ENCODE measurements around the gene IQGAP2. TPM values are rescaled to one million over a fixed set of nuclear protein-coding genes. Genes with fewer than 3 reads are reported as not detected.
"Not testable (repeated sequence)": the region's sequence is repeated elsewhere in the genome, so short reads cannot be mapped to it uniquely, and the experiment has no call there.

Gene IQGAP2, protein sequence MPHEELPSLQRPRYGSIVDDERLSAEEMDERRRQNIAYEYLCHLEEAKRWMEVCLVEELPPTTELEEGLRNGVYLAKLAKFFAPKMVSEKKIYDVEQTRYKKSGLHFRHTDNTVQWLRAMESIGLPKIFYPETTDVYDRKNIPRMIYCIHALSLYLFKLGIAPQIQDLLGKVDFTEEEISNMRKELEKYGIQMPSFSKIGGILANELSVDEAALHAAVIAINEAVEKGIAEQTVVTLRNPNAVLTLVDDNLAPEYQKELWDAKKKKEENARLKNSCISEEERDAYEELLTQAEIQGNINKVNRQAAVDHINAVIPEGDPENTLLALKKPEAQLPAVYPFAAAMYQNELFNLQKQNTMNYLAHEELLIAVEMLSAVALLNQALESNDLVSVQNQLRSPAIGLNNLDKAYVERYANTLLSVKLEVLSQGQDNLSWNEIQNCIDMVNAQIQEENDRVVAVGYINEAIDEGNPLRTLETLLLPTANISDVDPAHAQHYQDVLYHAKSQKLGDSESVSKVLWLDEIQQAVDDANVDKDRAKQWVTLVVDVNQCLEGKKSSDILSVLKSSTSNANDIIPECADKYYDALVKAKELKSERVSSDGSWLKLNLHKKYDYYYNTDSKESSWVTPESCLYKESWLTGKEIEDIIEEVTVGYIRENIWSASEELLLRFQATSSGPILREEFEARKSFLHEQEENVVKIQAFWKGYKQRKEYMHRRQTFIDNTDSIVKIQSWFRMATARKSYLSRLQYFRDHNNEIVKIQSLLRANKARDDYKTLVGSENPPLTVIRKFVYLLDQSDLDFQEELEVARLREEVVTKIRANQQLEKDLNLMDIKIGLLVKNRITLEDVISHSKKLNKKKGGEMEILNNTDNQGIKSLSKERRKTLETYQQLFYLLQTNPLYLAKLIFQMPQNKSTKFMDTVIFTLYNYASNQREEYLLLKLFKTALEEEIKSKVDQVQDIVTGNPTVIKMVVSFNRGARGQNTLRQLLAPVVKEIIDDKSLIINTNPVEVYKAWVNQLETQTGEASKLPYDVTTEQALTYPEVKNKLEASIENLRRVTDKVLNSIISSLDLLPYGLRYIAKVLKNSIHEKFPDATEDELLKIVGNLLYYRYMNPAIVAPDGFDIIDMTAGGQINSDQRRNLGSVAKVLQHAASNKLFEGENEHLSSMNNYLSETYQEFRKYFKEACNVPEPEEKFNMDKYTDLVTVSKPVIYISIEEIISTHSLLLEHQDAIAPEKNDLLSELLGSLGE (N-terminal part only)
- total RNA-seq = 43.5 and 45.4 TPM in 2 replicates

- peak within 1 kb of the TSS; percentile 98 for H3K4me3 Mint-ChIP-seq
- H3K27me3 Mint-ChIP-seq (ENCODE audit: insufficient read depth) = peaks cover 4% of the 10 kb centered on the region
- H3K36me3 Mint-ChIP-seq (ENCODE audit: low read depth) = peaks cover 17% of the 10 kb centered on the region
- H3K9me3 Mint-ChIP-seq = no peaks in the 10 kb centered on the region
- DNase-seq (ENCODE audit: low spot score) = peak; percentile 79
- peaks cover 60% of the 10 kb centered on the region for H3K4me1 Mint-ChIP-seq (ENCODE audit: low read depth)
- intact Hi-C loops (cut with micrococcal nuclease) = loop anchor here (1.0 to 10.0 kb wide), 14 partner anchors 35 to 1068 kb away; partner anchors contain the start of genes CERT1, HMGCR, POC5 and POLK
- H3K27ac Mint-ChIP-seq = peak within 1 kb of the TSS; percentile 99
Observed at GRCh38 chr5:76402886-76403765, at the start of gene IQGAP2. TSS of gene IQGAP2 (plus strand) at chr5:76403285. CDS start at chr5:76403546, 261 bp downstream.

DNA sequence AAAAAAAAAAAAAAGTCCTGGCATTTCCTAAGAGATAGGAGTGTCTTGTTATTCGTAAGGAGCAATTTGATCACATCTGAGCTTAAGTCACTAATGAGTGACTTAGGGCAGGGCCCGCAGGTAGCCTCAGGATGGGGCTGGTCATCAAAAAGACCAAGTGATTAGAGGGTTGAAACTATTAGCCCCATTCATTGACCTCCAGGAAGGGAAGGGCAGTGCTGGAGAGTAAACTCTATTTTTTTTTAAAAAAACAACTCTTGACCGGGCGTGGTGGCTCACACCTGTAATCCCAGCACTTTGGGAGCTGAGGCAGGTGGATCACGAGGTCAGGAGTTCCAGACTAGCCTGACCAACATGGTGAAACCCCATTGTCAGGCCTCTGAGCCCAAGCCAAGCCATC is 46.2 kb upstream of the IQGAP2 start:
- DNase-seq (ENCODE audit: low spot score) = no peak
- Mint-ChIP-seq H3K4me1 (ENCODE audit: low read depth) (no peaks in the 10 kb centered on the region), H3K27me3 (ENCODE audit: insufficient read depth) (peaks cover 11% of the 10 kb centered on the region), H3K9me3 (no peaks in the 10 kb centered on the region), H3K27ac (no peak overlapping the region), H3K4me3 (no peak overlapping the region), H3K36me3 (ENCODE audit: low read depth) (no peaks in the 10 kb centered on the region)
- intact Hi-C loops (cut with micrococcal nuclease) = no loop called here

DNA sequence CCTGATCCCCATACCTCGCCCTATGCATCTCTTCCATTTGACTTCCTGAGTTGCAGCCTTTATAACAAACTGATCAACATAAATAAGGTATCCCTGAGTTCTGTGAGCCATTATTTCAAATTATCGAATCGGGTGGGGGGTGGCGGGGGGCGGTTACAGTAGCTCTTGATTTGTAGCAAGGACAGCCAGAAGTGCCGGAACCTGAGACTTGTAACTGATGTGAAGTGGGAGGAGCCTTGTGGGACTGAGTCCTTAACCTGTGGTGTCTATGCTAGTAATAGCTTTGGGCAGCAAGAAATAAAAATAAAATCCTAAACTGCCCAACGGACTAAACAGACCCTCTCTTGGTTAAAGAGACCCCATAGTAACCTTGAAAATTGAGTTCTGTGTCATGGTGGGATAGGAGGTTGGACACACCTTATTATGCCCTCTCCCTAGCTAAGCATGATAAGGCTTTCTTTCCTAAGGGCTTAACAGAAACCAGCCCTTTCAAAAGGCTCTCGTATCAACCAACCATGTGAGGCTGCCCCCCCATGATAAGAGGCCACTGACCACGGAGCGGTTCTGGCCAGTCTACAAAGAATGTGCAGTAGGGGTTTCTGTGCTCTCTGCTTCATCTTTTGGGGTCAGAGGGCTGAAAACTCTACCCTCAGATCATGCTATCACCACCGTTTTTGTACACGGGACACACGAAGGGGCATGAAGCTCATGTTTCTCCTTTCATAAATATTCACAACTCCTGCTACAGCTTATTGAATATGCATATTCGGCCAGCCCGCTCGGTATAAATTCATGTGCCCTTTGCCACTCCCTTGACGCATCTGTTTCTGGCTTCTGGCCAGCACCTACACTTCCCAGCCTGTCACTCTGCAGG is 39.5 kb upstream of the IQGAP2 start:
- no peaks in the 10 kb centered on the region for H3K9me3 Mint-ChIP-seq
- no peak for DNase-seq (ENCODE audit: low spot score)
- no peak overlapping the region for H3K4me3 Mint-ChIP-seq
- peaks cover 4% of the 10 kb centered on the region for H3K27me3 Mint-ChIP-seq (ENCODE audit: insufficient read depth)
- H3K27ac Mint-ChIP-seq = no peak overlapping the region
- no peaks in the 10 kb centered on the region for H3K36me3 Mint-ChIP-seq (ENCODE audit: low read depth)
- peaks cover 23% of the 10 kb centered on the region for H3K4me1 Mint-ChIP-seq (ENCODE audit: low read depth)
- intact Hi-C loops (cut with micrococcal nuclease) = no loop called here

DNA sequence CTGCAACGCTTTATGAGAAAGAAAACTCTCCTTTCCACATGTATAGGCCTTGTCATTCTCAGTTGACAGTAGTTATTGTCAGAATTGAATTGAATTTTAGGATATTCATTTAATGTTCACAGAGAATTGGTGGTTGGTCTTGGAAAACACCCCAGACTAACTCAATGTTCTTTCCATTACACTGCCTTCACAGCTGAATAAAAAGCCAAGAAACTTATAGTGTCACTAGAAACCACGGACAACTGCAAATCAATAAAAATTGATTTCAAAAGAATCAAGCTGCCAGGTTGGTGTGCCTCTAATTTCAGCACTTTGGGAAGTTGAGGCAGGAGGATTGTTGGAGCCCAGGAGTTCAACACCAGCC is 38.9 kb upstream of the IQGAP2 start:
- intact Hi-C loops (cut with micrococcal nuclease) = no loop called here
- no peaks in the 10 kb centered on the region for H3K36me3 Mint-ChIP-seq (ENCODE audit: low read depth)
- H3K27me3 Mint-ChIP-seq (ENCODE audit: insufficient read depth) = peaks cover 4% of the 10 kb centered on the region
- H3K27ac Mint-ChIP-seq = no peak overlapping the region
- H3K4me3 Mint-ChIP-seq = no peak overlapping the region
- DNase-seq (ENCODE audit: low spot score) = no peak
- no peaks in the 10 kb centered on the region for H3K9me3 Mint-ChIP-seq
- H3K4me1 Mint-ChIP-seq (ENCODE audit: low read depth) = peaks cover 29% of the 10 kb centered on the region

GRCh38 chr5:76365561-76365960 is 37.5 kb upstream of the IQGAP2 start:
- H3K27ac Mint-ChIP-seq = no peak overlapping the region
- no peaks in the 10 kb centered on the region for H3K36me3 Mint-ChIP-seq (ENCODE audit: low read depth)
- H3K4me3 Mint-ChIP-seq = no peak overlapping the region
- peaks cover 29% of the 10 kb centered on the region for H3K4me1 Mint-ChIP-seq (ENCODE audit: low read depth)
- no peak for DNase-seq (ENCODE audit: low spot score)
- H3K27me3 Mint-ChIP-seq (ENCODE audit: insufficient read depth) = peaks cover 4% of the 10 kb centered on the region
- intact Hi-C loops (cut with micrococcal nuclease) = no loop called here
- H3K9me3 Mint-ChIP-seq = no peaks in the 10 kb centered on the region

DNA sequence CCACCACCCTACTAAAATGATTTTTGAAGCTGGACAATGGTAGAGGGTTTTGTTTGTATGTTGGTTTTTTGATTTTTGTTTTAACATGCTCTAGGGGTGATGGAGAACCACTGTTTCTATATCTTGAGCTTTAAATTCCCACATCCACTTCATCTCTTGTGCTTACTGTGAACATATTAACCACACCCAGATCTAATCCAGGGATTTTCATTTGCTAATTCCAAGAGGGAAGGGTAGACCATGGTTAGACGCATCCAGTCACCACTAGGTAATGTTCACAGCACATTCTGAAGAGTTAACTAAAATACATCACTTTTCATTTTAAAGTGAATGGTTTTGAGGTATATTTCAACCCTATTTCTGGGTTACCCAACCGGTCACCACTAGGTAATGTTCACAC is 36.5 kb upstream of the IQGAP2 start:
- Mint-ChIP-seq H3K36me3 (ENCODE audit: low read depth) (no peaks in the 10 kb centered on the region), H3K9me3 (no peaks in the 10 kb centered on the region), H3K27me3 (ENCODE audit: insufficient read depth) (peaks cover 4% of the 10 kb centered on the region), H3K27ac (no peak overlapping the region), H3K4me3 (no peak overlapping the region), H3K4me1 (ENCODE audit: low read depth) (peaks cover 29% of the 10 kb centered on the region)
- intact Hi-C loops (cut with micrococcal nuclease) = no loop called here
- no peak for DNase-seq (ENCODE audit: low spot score)

DNA sequence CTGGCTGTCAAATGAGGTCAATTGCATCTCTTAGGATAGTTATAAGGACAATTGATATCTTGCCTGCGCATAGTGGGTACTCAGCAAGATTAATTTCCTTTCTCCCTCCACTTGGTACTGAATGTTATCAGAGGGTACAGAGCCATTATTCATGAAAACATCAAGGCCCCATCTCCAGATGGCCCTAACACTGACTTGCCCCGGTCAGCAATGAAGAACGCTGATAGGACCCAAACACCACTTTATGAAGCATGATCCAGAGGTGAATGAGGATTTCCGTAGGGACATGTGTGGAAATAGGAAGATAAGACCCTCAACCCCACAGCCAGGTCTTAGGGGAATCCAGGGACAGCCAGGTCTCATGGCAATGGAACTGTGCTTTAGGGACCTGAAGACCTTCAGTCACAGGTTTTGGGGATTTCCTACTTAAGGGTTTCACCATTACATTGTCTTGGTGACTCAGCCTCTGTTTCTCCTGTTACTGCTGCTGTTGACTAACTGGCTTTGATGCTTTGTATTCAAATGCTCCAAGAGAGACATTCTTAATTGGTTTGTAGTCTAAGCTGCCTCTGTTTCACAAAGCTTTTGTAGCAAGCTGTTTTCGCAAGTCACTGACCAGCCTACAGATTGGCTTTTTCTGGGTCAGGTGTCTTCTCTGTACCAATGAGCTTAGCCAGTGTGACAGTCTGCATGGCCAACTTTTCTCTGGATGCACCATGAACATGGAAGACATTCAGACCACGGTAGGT is 35.3 kb upstream of the IQGAP2 start:
- Mint-ChIP-seq H3K27me3 (ENCODE audit: insufficient read depth) (no peaks in the 10 kb centered on the region), H3K9me3 (no peaks in the 10 kb centered on the region), H3K36me3 (ENCODE audit: low read depth) (no peaks in the 10 kb centered on the region), H3K4me1 (ENCODE audit: low read depth) (peaks cover 29% of the 10 kb centered on the region), H3K27ac (peak overlapping the region; percentile 71), H3K4me3 (no peak overlapping the region)
- peak; percentile 23 for DNase-seq (ENCODE audit: low spot score)
- intact Hi-C loops (cut with micrococcal nuclease) = loop anchor here (1.0 to 2.0 kb wide), 3 partner anchors 35 to 97 kb away; no protein-coding TSS in a partner anchor

- no peak overlapping the region for H3K4me3 Mint-ChIP-seq
- peaks cover 27% of the 10 kb centered on the region for H3K4me1 Mint-ChIP-seq (ENCODE audit: low read depth)
- intact Hi-C loops (cut with micrococcal nuclease) = loop anchor here (1.0 to 2.0 kb wide), 3 partner anchors 33 to 99 kb away; no protein-coding TSS in a partner anchor
- no peaks in the 10 kb centered on the region for H3K9me3 Mint-ChIP-seq
- H3K36me3 Mint-ChIP-seq (ENCODE audit: low read depth) = no peaks in the 10 kb centered on the region
- peak overlapping the region; percentile 73 for H3K27ac Mint-ChIP-seq
- no peak for DNase-seq (ENCODE audit: low spot score)
- no peaks in the 10 kb centered on the region for H3K27me3 Mint-ChIP-seq (ENCODE audit: insufficient read depth)
Observed at GRCh38 chr5:76368941-76369340, 34.1 kb upstream of the IQGAP2 start.

- not testable (repeated sequence) for H3K27me3 Mint-ChIP-seq (ENCODE audit: insufficient read depth); DNase-seq (ENCODE audit: low spot score)
- intact Hi-C loops (cut with micrococcal nuclease) = loop anchor here (2.0 kb wide), 1 partner anchor 43 kb away; no protein-coding TSS in a partner anchor
Observed at GRCh38 chr5:76369668-76370067, 33.4 kb upstream of the IQGAP2 start.

GRCh38 chr5:76371960-76372322 is 31.1 kb upstream of the IQGAP2 start:
- intact Hi-C loops (cut with micrococcal nuclease) = no loop called here
- DNase-seq (ENCODE audit: low spot score) = no peak
- H3K27ac Mint-ChIP-seq = no peak overlapping the region
- no peaks in the 10 kb centered on the region for H3K36me3 Mint-ChIP-seq (ENCODE audit: low read depth)
- H3K9me3 Mint-ChIP-seq = no peaks in the 10 kb centered on the region
- no peak overlapping the region for H3K4me3 Mint-ChIP-seq
- peaks cover 20% of the 10 kb centered on the region for H3K4me1 Mint-ChIP-seq (ENCODE audit: low read depth)
- no peaks in the 10 kb centered on the region for H3K27me3 Mint-ChIP-seq (ENCODE audit: insufficient read depth)

More at GRCh38 chr5:76369668-76370067, 33.4 kb upstream of the IQGAP2 start:
- not testable (repeated sequence) for H3K27ac Mint-ChIP-seq; H3K4me3 Mint-ChIP-seq; H3K36me3 Mint-ChIP-seq (ENCODE audit: low read depth); H3K9me3 Mint-ChIP-seq
- peaks cover 24% of the 10 kb centered on the region for H3K4me1 Mint-ChIP-seq (ENCODE audit: low read depth)

Measured in activated T-helper 1 cell treated with anti-CD3 and anti-CD28 coated beads, Interleukin-12 subunit alpha, Interleukin-12 subunit beta, Interleukin-2, Interleukin-4 antibody, amounts not matched to agents 30 ng/mL and 10 ng/mL and 1 ng/mL, durations not matched to agents 14 hours and 24 hours and 36 hours (primary cell).